ENCODE data around the gene UBIAD1.

- TF ChIP-seq CTCF (conservative IDR thresholded peaks at IDR 0.05) (no peak), ZFX (IDR thresholded peaks at IDR 0.05) (no peak)
Observed at GRCh38 chr1:11284784-11285183, 11.8 kb downstream of the UBIAD1 start.

Data from C4-2B (cell line).